Left lung (tissue), 10 donors: ENCODE results near the gene CNPPD1. TPM values are rescaled to one million over a fixed set of nuclear protein-coding genes. Genes with fewer than 3 reads are reported as not detected.

Experiments
- ATAC-seq: fragments of 200-7000 bp; cut with Tn5 transposase; one replicate; pipeline ENCODE4 v1.9.1; 2020; ENCODE audit warnings: moderate library complexity
- DNase-seq, 4 donors: peaks; one replicate each; pipeline ENCODE4 v3.0.0-alpha.2; 2013 to 2020
- H3K27ac ChIP-seq, 2 donors: fragments of 200-600 bp; sonication (generic) in 1 of 2; one replicate each; pipeline versions ENCODE4 v1.5.0 to v1.8.0; 2020 to 2021
- H3K27me3 ChIP-seq, 2 donors: fragments of 200-600 bp; sonication (generic) in 1 of 2; one replicate each; pipeline versions ENCODE4 v1.5.0 to v1.8.0; 2020 to 2021
- H3K36me3 ChIP-seq, 2 donors: fragments of 200-600 bp; sonication (generic) in 1 of 2; one replicate each; pipeline versions ENCODE4 v1.5.0 to v1.8.0; 2020 to 2021
- H3K4me1 ChIP-seq, 2 donors: fragments of 200-600 bp; one replicate each; pipeline ENCODE4 v1.8.0; 2021
- H3K4me3 ChIP-seq, 2 donors: fragments of 200-600 bp; sonication (generic) in 1 of 2; one replicate each; pipeline versions ENCODE4 v1.5.0 to v1.8.0; 2020 to 2021; ENCODE audit warnings: mild to moderate bottlenecking in 1 of 2
- H3K9me3 ChIP-seq, 2 donors: fragments of 200-600 bp; sonication (generic) in 1 of 2; one replicate each; pipeline versions ENCODE4 v1.5.0 to v1.8.0; 2020 to 2021
- CTCF ChIP-seq, 2 donors: fragments of 200-600 bp; sonication (generic) in 1 of 2; IDR thresholded peaks; one replicate each; pipeline versions ENCODE4 v1.5.0 to v1.8.0; 2021; ENCODE audit warnings: antibody characterized with exemption in 2 of 2
- intact Hi-C, 2 donors: fragments of 100-400 bp; cut with DNase I; formaldehyde crosslinking; loops; one replicate each; pipeline versions ENCODE4 v1.11.2 to v1.14.2; 2022
- polyA plus RNA-seq, 6 donors: library from polyadenylated mRNA; unstranded; fragments of 120-200 nt; gene quantifications; one replicate each; pipeline ENCODE4 v1.2.1, GENCODE V29; 2013; ENCODE audit not compliant: insufficient read length in 6 of 6
- total RNA-seq, 2 donors: library from RNA; stranded (reverse); fragmentation: NEBNext Ultra II Directional; extraction: Animal tissue kit (Norgen Biotek cat#: 25700); gene quantifications; one replicate each; pipeline ENCODE4 v1.2.1, GENCODE V29; 2021
- donor health status: DM: no; HTN: yes; CAD: no.
- donor health status: DM: no; HTN: no; CAD: no.

The CNPPD1 gene
- total and polyA plus RNA-seq, 8 donors: 34.6 to 68.2 (median 42.0) TPM

- no peak for ATAC-seq
- intact Hi-C loops: no loop called here
- Histone ChIP-seq H3K36me3 (no peaks in the 10 kb centered on the region), H3K9me3 (peaks cover 0 to 3% of the 10 kb centered on the region in 2 donors), H3K4me3 (no peak overlapping the region), H3K27me3 (peaks cover 0 to 27% of the 10 kb centered on the region in 2 donors), H3K27ac (no peak overlapping the region), H3K4me1 (no peaks in the 10 kb centered on the region)
- DNase-seq: no peak
- no peak for TF ChIP-seq CTCF (IDR thresholded peaks at IDR 0.05)
These were observed 22.9 kb upstream of the CNPPD1 start for GRCh38 chr2:219199470-219200211.

GRCh38 chr2:219198974-219199373 is 22.2 kb upstream of the CNPPD1 start:
- Histone ChIP-seq H3K27me3 (peaks cover 0 to 27% of the 10 kb centered on the region in 2 donors), H3K27ac (no peak overlapping the region), H3K4me1 (no peaks in the 10 kb centered on the region), H3K4me3 (no peak overlapping the region), H3K9me3 (no peaks in the 10 kb centered on the region), H3K36me3 (no peaks in the 10 kb centered on the region)
- DNase-seq (no peak), ATAC-seq (no peak)
- intact Hi-C loops: no loop called here
- no peak for TF ChIP-seq CTCF (IDR thresholded peaks at IDR 0.05)

GRCh38 chr2:219197388-219197787 is 20.7 kb upstream of the CNPPD1 start:
- no peak for DNase-seq

GRCh38 chr2:219186754-219187456 is 10.2 kb upstream of the CNPPD1 start:
- no peak for TF ChIP-seq CTCF (IDR thresholded peaks at IDR 0.05)

More at GRCh38 chr2:219197388-219197787, 20.7 kb upstream of the CNPPD1 start:
- Histone ChIP-seq H3K27me3 (peaks cover 0 to 27% of the 10 kb centered on the region in 2 donors), H3K9me3 (no peaks in the 10 kb centered on the region), H3K36me3 (no peaks in the 10 kb centered on the region), H3K27ac (no peak overlapping the region), H3K4me1 (no peaks in the 10 kb centered on the region), H3K4me3 (no peak overlapping the region)
- no peak for ATAC-seq
- intact Hi-C loops: no loop called here
- TF ChIP-seq CTCF (IDR thresholded peaks at IDR 0.05): no peak

GRCh38 chr2:219184121-219184520 is 7.4 kb upstream of the CNPPD1 start:
- H3K27ac ChIP-seq: no peak overlapping the region

More at GRCh38 chr2:219186754-219187456, 10.2 kb upstream of the CNPPD1 start:
- Histone ChIP-seq H3K36me3 (peaks cover 0 to 43% of the 10 kb centered on the region in 2 donors), H3K4me1 (peaks cover 0 to 12% of the 10 kb centered on the region in 2 donors), H3K27me3 (no peaks in the 10 kb centered on the region), H3K9me3 (no peaks in the 10 kb centered on the region), H3K4me3 (no peak overlapping the region), H3K27ac (no peak overlapping the region)
- no peak for DNase-seq
- intact Hi-C loops: no loop called here
- no peak for ATAC-seq

More at GRCh38 chr2:219184121-219184520, 7.4 kb upstream of the CNPPD1 start:
- Histone ChIP-seq H3K36me3 (peaks cover 0 to 66% of the 10 kb centered on the region in 2 donors), H3K27me3 (no peaks in the 10 kb centered on the region), H3K4me1 (peaks cover 4 to 37% of the 10 kb centered on the region in 2 donors), H3K4me3 (no peak overlapping the region), H3K9me3 (no peaks in the 10 kb centered on the region)
- TF ChIP-seq CTCF (IDR thresholded peaks at IDR 0.05): no peak
- ATAC-seq (no peak), DNase-seq (no peak)
- intact Hi-C loops: no loop called here
